Body of pancreas (tissue), 4 donors: ENCODE data around the gene TCEANC.
"Not testable (repeated sequence)": the region's sequence is repeated elsewhere in the genome, so short reads cannot be mapped to it uniquely, and the experiment has no call there.

Experiments used
- CTCF ChIP-seq, 7 experiments: fragments of 450-650 bp in 4 of 7; fragments of 200-600 bp in 3 of 7; sonication (generic) in 3 of 7; IDR thresholded peaks; one replicate each; pipeline ENCODE4 v1.5.1; 2016 to 2019; ENCODE audit warnings: antibody characterized with exemption in 7 of 7
- POLR2A ChIP-seq, 3 donors: fragments of 450-650 bp; IDR thresholded peaks; one replicate each; pipeline ENCODE4 v1.6.1; 2016; ENCODE audit warnings: antibody characterized with exemption in 3 of 3, mild to moderate bottlenecking in 2 of 3

- TF ChIP-seq CTCF, POLR2A (IDR thresholded peaks at IDR 0.05): not testable (repeated sequence)
Measured at GRCh38 chrX:13669755-13670154, 16.8 kb downstream of the TCEANC start.
